Activated T-cell treated with anti-CD3 and anti-CD28 coated beads for 1 hour (primary cell): ENCODE data around the gene CHL1.
"Not testable (repeated sequence)": the region's sequence is repeated elsewhere in the genome, so short reads cannot be mapped to it uniquely, and the experiment has no call there.

Experiments used
- DNase-seq: peaks from one replicate; pipeline ENCODE4 v3.0.0-alpha.2; 2020; ENCODE audit warnings: low read depth

Gene CHL1

GRCh38 chr3:341998-342397 is 145.4 kb downstream of the CHL1 start:
- no peak for DNase-seq

- DNase-seq: no peak
Measured at GRCh38 chr3:346186-346585, 149.6 kb downstream of the CHL1 start.

- no peak for DNase-seq
Measured at GRCh38 chr3:347581-347980, 151.0 kb downstream of the CHL1 start.

GRCh38 chr3:350871-351371 is 154.4 kb downstream of the CHL1 start:
- no peak for DNase-seq

- DNase-seq: no peak
Measured at GRCh38 chr3:352599-352998, 156.0 kb downstream of the CHL1 start.

GRCh38 chr3:353191-353739 is 156.7 kb downstream of the CHL1 start:
- no peak for DNase-seq

GRCh38 chr3:354432-354831 is 157.9 kb downstream of the CHL1 start:
- no peak for DNase-seq

- no peak for DNase-seq
Measured at GRCh38 chr3:355622-356021, 159.1 kb downstream of the CHL1 start.

- no peak for DNase-seq
Measured at GRCh38 chr3:356952-357351, 160.4 kb downstream of the CHL1 start.

GRCh38 chr3:359672-360071 is 163.1 kb downstream of the CHL1 start:
- DNase-seq: no peak

GRCh38 chr3:362681-363338 is 166.2 kb downstream of the CHL1 start:
- DNase-seq: no peak

GRCh38 chr3:364287-364686 is 167.7 kb downstream of the CHL1 start:
- DNase-seq: no peak

- no peak for DNase-seq
Measured at GRCh38 chr3:365268-365667, 168.7 kb downstream of the CHL1 start.

- not testable (repeated sequence) for DNase-seq
Measured at GRCh38 chr3:366253-366652, 169.7 kb downstream of the CHL1 start.

- no peak for DNase-seq
Measured at GRCh38 chr3:373193-373779, 176.7 kb downstream of the CHL1 start.

GRCh38 chr3:374459-374858 is 177.9 kb downstream of the CHL1 start:
- no peak for DNase-seq

- DNase-seq: no peak
Measured at GRCh38 chr3:377158-377561, 180.6 kb downstream of the CHL1 start.

- DNase-seq: no peak
Measured at GRCh38 chr3:380801-381200, 184.2 kb downstream of the CHL1 start.

- no peak for DNase-seq
Measured at GRCh38 chr3:385151-385550, 188.6 kb downstream of the CHL1 start.

- no peak for DNase-seq
Measured at GRCh38 chr3:394775-395174, 198.2 kb downstream of the CHL1 start.

- DNase-seq: no peak
Measured at GRCh38 chr3:396293-396692, 199.7 kb downstream of the CHL1 start.

GRCh38 chr3:399647-400046 is 203.1 kb downstream of the CHL1 start:
- DNase-seq: no peak

GRCh38 chr3:403826-404225 is 207.3 kb downstream of the CHL1 start:
- DNase-seq: no peak

- DNase-seq: no peak
Measured at GRCh38 chr3:409011-409410, 212.4 kb downstream of the CHL1 start.
